NB4 (cell line): Measurements from ENCODE around the gene MPG.

Experiments
- CTCF ChIP-seq: IDR thresholded peaks from one replicate; pipeline ENCODE4 v1.5.1; 2012; ENCODE audit warnings: low read depth, low read length
- POLR2A ChIP-seq: IDR thresholded peaks from 2 replicates; pipeline ENCODE4 v1.6.1; 2011; ENCODE audit warnings: mild to moderate bottlenecking; ENCODE audit not compliant: insufficient read length; ENCODE audit errors: extremely low read depth

DNA sequence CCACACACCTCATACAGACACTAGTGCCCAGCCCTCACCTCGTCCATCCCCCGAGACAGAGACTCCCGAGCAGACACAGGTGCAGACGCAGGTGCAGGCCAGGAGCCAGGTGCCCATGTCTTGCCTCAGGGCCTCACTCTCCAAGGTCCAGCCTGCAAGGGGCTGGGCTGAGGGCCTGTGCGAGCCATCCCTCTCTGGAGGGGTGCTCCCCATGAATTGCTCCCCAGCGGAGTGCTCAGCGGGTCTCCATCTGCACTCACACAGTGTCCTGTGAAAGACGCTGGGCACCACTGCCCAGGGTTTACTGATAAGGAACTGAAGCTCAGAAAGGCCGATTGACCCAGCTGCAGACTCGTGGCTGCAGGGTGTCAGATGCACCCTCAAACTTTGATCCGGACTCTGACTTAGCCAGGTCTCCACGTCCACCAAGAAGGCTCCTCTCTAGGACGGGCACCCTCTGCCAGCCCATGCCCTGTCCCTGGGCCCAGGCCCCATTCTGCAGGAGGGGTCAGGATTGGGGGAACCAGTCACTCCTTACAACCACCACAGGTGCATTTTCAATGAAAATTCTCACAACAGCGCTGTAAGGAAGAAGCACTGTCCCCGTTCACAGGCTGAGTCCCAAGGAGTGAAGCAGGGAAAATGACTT lies 41.6 kb upstream of the MPG start:
- no peak for TF ChIP-seq POLR2A
- no peak for TF ChIP-seq CTCF
